Body of pancreas (tissue), 4 donors: Measurements from ENCODE around the gene THADA. TPM values are rescaled to one million over a fixed set of nuclear protein-coding genes. Genes with fewer than 3 reads are reported as not detected.
A peak's percentile ranks its signal among the peaks of the same experiment; 100 is the strongest.

Experiments used
- ATAC-seq: fragments of 150-250 bp; one replicate; pipeline ENCODE4 v1.9.1; 2016
- DNase-seq, 4 donors: peaks; one replicate each; pipeline ENCODE4 v3.0.0-alpha.2; 2019
- H3K27ac ChIP-seq, 4 donors: fragments of 200-600 bp; sonication (generic); 1 replicate in 3 of 4; 2 replicates in 1 of 4; pipeline versions ENCODE4 v1.5.1 to v1.6.1; 2016 to 2019; ENCODE audit warnings: mild to moderate bottlenecking in 1 of 4, mixed read lengths in 1 of 4, moderate library complexity in 1 of 4
- H3K27me3 ChIP-seq, 2 donors: fragments of 200-600 bp; sonication (generic); one replicate each; pipeline ENCODE4 v1.6.0; 2016; ENCODE audit warnings: mild to moderate bottlenecking in 1 of 2
- H3K36me3 ChIP-seq, 2 donors: fragments of 200-600 bp; sonication (generic); replicated peaks in 1 of 2; 2 replicates each; pipeline ENCODE4 v1.5.1; 2016; ENCODE audit warnings: low read depth in 2 of 2; ENCODE audit not compliant: insufficient read depth in 1 of 2
- H3K4me1 ChIP-seq: fragments of 200-600 bp; sonication (generic); one replicate; pipeline ENCODE4 v1.6.0; 2016
- H3K4me3 ChIP-seq, 2 donors: fragments of 200-600 bp; sonication (generic); 1 replicate in 1 of 2; 2 replicates in 1 of 2; pipeline ENCODE4 v1.5.1; 2016 to 2019
- H3K9me3 ChIP-seq, 3 donors: fragments of 200-600 bp; sonication (generic); 1 replicate in 2 of 3; 2 replicates in 1 of 3; pipeline ENCODE4 v1.5.1; 2016
- POLR2A ChIP-seq, 3 donors: fragments of 450-650 bp; IDR thresholded peaks; one replicate each; pipeline ENCODE4 v1.6.1; 2016; ENCODE audit warnings: antibody characterized with exemption in 3 of 3, mild to moderate bottlenecking in 2 of 3
- WGBS, 2 donors: methylation state at CpG; one replicate each; pipeline ENCODE4 v1.1.5; 2017; 5-methylcytosine and 5-hydroxymethylcytosine counted together
- intact Hi-C: fragments of 100-400 bp; cut with DNase I; formaldehyde crosslinking; loops from one replicate; pipeline ENCODE4 v1.15.1; 2023
- total RNA-seq, 2 donors: library from RNA; depleted of rRNA; stranded (reverse); fragments of >200 nt; gene quantifications; one replicate each; pipeline ENCODE4 v1.1.0, GENCODE V29; 2016
- TF ChIP-seq, protein P1 (sequence below), 7 experiments: fragments of 450-650 bp in 4 of 7; fragments of 200-600 bp in 3 of 7; sonication (generic) in 3 of 7; IDR thresholded peaks; one replicate each; pipeline ENCODE4 v1.5.1; 2016 to 2019; ENCODE audit warnings: antibody characterized with exemption in 7 of 7

THADA gene
- total RNA-seq, 2 donors from 2014 or later, result 27.5 to 41.9 TPM

DNA sequence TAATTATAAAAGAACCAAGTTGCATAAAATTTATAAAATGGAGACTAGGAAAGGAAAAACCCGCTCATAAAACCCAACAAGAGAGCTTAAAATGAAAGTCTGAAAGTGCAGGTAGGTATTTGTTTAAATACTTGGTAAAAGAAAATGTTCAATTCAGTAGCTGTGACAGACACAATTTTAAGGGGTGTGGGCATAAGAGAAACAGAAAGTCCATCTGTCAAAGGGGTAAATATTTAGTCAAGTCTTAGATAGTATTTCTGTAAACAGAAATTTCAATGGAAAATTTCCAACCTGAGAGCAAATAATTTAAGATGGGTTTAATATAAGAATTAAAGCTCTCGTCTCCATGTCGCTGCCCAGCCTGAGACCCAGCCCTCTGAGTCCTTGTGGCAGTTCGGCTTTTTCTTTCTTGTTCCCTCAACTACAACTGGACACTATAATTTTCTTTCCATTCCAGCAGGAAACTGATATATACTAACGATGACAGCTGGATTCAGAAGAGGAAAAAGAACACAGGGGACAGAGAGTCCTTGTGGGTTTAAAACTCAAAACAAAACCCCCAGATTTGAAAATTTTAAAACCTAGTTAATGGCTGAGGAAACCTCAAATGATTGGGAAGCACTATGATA, 281.4 kb downstream of the THADA start:
- ATAC-seq (no peak), DNase-seq (no peak)
- Histone ChIP-seq H3K36me3 (no peaks in the 10 kb centered on the region), H3K27ac (peak overlapping the region in 3 of 4 donors; percentile 52 to 71 (median 64)), H3K4me1 (peaks cover 42% of the 10 kb centered on the region), H3K9me3 (no peaks in the 10 kb centered on the region), H3K4me3 (no peak overlapping the region), H3K27me3 (no peaks in the 10 kb centered on the region)
- TF ChIP-seq, protein P1, sequence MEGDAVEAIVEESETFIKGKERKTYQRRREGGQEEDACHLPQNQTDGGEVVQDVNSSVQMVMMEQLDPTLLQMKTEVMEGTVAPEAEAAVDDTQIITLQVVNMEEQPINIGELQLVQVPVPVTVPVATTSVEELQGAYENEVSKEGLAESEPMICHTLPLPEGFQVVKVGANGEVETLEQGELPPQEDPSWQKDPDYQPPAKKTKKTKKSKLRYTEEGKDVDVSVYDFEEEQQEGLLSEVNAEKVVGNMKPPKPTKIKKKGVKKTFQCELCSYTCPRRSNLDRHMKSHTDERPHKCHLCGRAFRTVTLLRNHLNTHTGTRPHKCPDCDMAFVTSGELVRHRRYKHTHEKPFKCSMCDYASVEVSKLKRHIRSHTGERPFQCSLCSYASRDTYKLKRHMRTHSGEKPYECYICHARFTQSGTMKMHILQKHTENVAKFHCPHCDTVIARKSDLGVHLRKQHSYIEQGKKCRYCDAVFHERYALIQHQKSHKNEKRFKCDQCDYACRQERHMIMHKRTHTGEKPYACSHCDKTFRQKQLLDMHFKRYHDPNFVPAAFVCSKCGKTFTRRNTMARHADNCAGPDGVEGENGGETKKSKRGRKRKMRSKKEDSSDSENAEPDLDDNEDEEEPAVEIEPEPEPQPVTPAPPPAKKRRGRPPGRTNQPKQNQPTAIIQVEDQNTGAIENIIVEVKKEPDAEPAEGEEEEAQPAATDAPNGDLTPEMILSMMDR (IDR thresholded peaks at IDR 0.05), result no peak
- no peak for TF ChIP-seq POLR2A (IDR thresholded peaks at IDR 0.05)
- intact Hi-C loops, result no loop called here
- WGBS, 2 donors, result 35 to 47% methylated on average over 5 of the region's 5 CpGs

DNA sequence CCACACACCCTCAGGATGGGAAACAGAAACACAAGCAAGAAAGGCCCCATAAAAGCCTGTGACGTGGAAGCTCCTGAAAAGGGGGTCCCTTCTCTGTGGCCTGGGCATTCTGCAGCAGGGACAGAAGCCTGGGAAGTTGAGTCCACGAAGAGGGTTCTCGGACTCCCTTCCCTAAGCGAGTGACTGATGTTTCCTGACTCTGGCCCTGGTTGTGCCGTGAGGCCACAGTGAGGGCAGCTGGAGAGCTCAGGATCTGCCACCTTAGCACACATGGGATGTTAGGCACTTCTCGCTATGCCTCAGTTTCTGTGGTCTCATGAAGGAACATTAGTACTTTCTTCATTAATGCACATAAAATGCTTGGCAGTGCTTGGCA, 282.2 kb downstream of the THADA start:
- no peaks in the 10 kb centered on the region for H3K9me3 ChIP-seq
- DNase-seq (no peak), ATAC-seq (peak; percentile 54)
- no peak overlapping the region for H3K4me3 ChIP-seq
- H3K27ac ChIP-seq, result peak overlapping the region; percentile 52 to 74 (median 68)
- intact Hi-C loops, result no loop called here
- 60 to 76% methylated on average over 3 to 6 of the region's 6 CpGs for WGBS, 2 donors
- H3K36me3 ChIP-seq, result no peaks in the 10 kb centered on the region
- H3K27me3 ChIP-seq, result no peaks in the 10 kb centered on the region
- TF ChIP-seq, protein P1 (IDR thresholded peaks at IDR 0.05), result no peak
- TF ChIP-seq POLR2A (IDR thresholded peaks at IDR 0.05), result no peak
- peaks cover 42% of the 10 kb centered on the region for H3K4me1 ChIP-seq

DNA sequence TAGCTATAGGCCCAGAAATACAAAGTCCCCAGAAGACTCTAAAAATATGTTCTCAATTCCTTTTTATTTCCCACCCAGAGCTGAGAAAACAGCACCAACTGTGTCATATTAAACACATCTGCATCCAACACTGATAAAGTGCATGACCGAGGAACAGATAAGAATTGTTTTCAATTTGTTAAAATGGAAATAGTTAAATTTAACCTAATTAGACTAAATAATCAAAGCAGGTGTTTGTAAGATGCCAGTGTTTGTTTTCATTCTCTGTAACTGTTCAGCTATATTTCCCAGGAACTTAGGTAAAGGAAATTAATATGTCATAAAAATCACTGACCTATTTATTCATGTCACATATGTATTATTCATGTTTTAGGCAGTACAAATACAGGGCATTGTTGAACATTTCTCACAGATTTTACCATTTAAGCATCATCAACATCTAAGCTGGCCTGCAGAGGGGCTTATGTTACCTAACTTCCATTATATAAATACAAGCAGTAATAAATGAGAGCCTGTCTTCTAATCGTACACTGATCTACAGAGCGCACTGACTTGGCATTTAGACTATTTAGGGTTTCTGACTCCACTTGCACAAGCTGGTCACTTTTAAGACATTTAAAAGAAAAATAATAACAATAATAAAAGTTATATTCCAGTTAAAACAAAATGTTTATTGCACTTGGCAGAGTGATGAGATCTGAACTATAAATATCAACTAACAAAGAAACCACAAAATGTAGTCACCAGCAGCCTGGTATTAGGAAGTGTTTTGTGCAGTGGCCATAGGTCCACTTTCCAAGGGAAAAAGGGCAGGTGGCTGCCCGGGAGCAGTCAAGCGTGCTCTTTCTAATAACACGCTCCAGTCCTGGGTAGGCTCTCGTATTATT, 282.8 kb downstream of the THADA start:
- DNase-seq (peak; percentile 62 to 82 (median 73)), ATAC-seq (peak; percentile 86)
- Histone ChIP-seq H3K4me3 (no peak overlapping the region), H3K9me3 (no peaks in the 10 kb centered on the region), H3K36me3 (no peaks in the 10 kb centered on the region), H3K4me1 (peaks cover 42% of the 10 kb centered on the region), H3K27me3 (no peaks in the 10 kb centered on the region), H3K27ac (peak overlapping the region; percentile 52 to 74 (median 68))
- intact Hi-C loops, result no loop called here
- WGBS, 2 donors, result 21 to 37% methylated on average over 7 of the region's 7 CpGs
- peak in 2 of 3 donors; percentile 33 to 37 for TF ChIP-seq POLR2A (IDR thresholded peaks at IDR 0.05)
- TF ChIP-seq, protein P1 (IDR thresholded peaks at IDR 0.05), result no peak

DNA sequence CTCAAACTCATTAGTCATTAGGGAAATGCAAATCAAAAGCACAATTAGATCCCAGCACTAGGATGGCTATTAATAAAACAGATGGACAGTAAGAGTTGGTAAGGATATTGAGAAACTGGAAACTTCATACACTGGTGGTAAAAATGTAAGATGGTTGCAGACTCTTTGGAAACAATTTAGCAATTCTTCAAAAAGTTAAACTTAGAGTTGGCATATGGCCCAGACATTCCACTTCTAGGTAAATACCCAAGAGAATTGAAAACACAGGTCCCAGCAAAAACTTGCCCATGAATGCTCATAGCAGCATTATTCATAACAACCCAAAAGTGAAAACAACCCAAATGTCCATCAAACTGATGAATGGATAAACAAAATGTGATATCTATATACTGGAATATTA, 284.6 kb downstream of the THADA start:
- intact Hi-C loops, result no loop called here
- Histone ChIP-seq H3K27me3 (no peaks in the 10 kb centered on the region), H3K4me1 (peaks cover 42% of the 10 kb centered on the region), H3K4me3 (no peak overlapping the region), H3K27ac (peak overlapping the region in 3 of 4 donors; percentile 52 to 71 (median 64)), H3K9me3 (no peaks in the 10 kb centered on the region), H3K36me3 (no peaks in the 10 kb centered on the region)
- peak; percentile 36 for ATAC-seq
- DNase-seq, result no peak
- TF ChIP-seq, protein P1 (IDR thresholded peaks at IDR 0.05), result no peak
- no peak for TF ChIP-seq POLR2A (IDR thresholded peaks at IDR 0.05)
